ENCODE data around the gene PCCA.

Gene PCCA

GRCh38 chr13:100112186-100112838 is 23.4 kb downstream of the PCCA start:
- no peak for TF ChIP-seq CTCF (IDR thresholded peaks at IDR 0.05)
- Mint-ChIP-seq H3K27me3 (ENCODE audit: low read depth, poor library complexity) (no peaks in the 10 kb centered on the region), H3K4me1 (no peaks in the 10 kb centered on the region), H3K4me3 (no peak overlapping the region), H3K9me3 (no peaks in the 10 kb centered on the region), H3K36me3 (ENCODE audit: low read depth) (peaks cover 44% of the 10 kb centered on the region), H3K27ac (no peak overlapping the region)
- no peak for DNase-seq

- H3K4me3 Mint-ChIP-seq: no peak overlapping the region
- DNase-seq: no peak
- no peaks in the 10 kb centered on the region for H3K4me1 Mint-ChIP-seq
- H3K27ac Mint-ChIP-seq: no peak overlapping the region
- peaks cover 12% of the 10 kb centered on the region for H3K9me3 Mint-ChIP-seq
- H3K27me3 Mint-ChIP-seq (ENCODE audit: low read depth, poor library complexity): no peaks in the 10 kb centered on the region
- no peak for TF ChIP-seq CTCF (IDR thresholded peaks at IDR 0.05)
- peaks cover 76% of the 10 kb centered on the region for H3K36me3 Mint-ChIP-seq (ENCODE audit: low read depth)
Measured at GRCh38 chr13:100115693-100116254, 26.9 kb downstream of the PCCA start.

GRCh38 chr13:100124265-100124664 is 35.4 kb downstream of the PCCA start:
- Mint-ChIP-seq H3K4me1 (peaks cover 15% of the 10 kb centered on the region), H3K9me3 (peaks cover 28% of the 10 kb centered on the region), H3K27ac (no peak overlapping the region), H3K36me3 (ENCODE audit: low read depth) (peaks cover 54% of the 10 kb centered on the region), H3K4me3 (no peak overlapping the region), H3K27me3 (ENCODE audit: low read depth, poor library complexity) (no peaks in the 10 kb centered on the region)
- DNase-seq: no peak
- no peak for TF ChIP-seq CTCF (IDR thresholded peaks at IDR 0.05)

- no peak for DNase-seq
- TF ChIP-seq CTCF (IDR thresholded peaks at IDR 0.05): no peak
- Mint-ChIP-seq H3K9me3 (peaks cover 18% of the 10 kb centered on the region), H3K36me3 (ENCODE audit: low read depth) (peaks cover 45% of the 10 kb centered on the region), H3K4me3 (no peak overlapping the region), H3K27me3 (ENCODE audit: low read depth, poor library complexity) (no peaks in the 10 kb centered on the region), H3K4me1 (peaks cover 23% of the 10 kb centered on the region), H3K27ac (peak overlapping the region; percentile 21)
Measured at GRCh38 chr13:100125946-100126345, 37.1 kb downstream of the PCCA start.

- Mint-ChIP-seq H3K36me3 (ENCODE audit: low read depth) (peaks cover 30% of the 10 kb centered on the region), H3K4me1 (peaks cover 31% of the 10 kb centered on the region), H3K27me3 (ENCODE audit: low read depth, poor library complexity) (no peaks in the 10 kb centered on the region), H3K9me3 (no peaks in the 10 kb centered on the region), H3K27ac (no peak overlapping the region), H3K4me3 (no peak overlapping the region)
- no peak for TF ChIP-seq CTCF (IDR thresholded peaks at IDR 0.05)
- DNase-seq: peak; percentile 12
Measured at GRCh38 chr13:100128373-100128772, 39.5 kb downstream of the PCCA start.

GRCh38 chr13:100128838-100129237 is 39.9 kb downstream of the PCCA start:
- Mint-ChIP-seq H3K4me1 (peaks cover 31% of the 10 kb centered on the region), H3K27ac (peak overlapping the region; percentile 34), H3K9me3 (no peaks in the 10 kb centered on the region), H3K36me3 (ENCODE audit: low read depth) (peaks cover 35% of the 10 kb centered on the region), H3K4me3 (no peak overlapping the region), H3K27me3 (ENCODE audit: low read depth, poor library complexity) (no peaks in the 10 kb centered on the region)
- DNase-seq: no peak
- no peak for TF ChIP-seq CTCF (IDR thresholded peaks at IDR 0.05)
